Chondrocyte (in vitro differentiated cells): ENCODE measurements around the gene NDUFA8. TPM values are rescaled to one million over a fixed set of nuclear protein-coding genes. Genes with fewer than 3 reads are reported as not detected.
A peak's percentile ranks its signal among the peaks of the same experiment; 100 is the strongest.

ENCODE experiments used
- DNase-seq: peaks from one replicate; pipeline ENCODE4 v3.0.0; 2021; ENCODE audit warnings: mixed read lengths, low spot score
- H3K27ac Mint-ChIP-seq: one replicate; pipeline ENCODE4 v1.8.0; 2021; ENCODE audit warnings: mild to moderate bottlenecking, moderate library complexity, mixed read lengths; ENCODE audit not compliant: unreplicated experiment
- H3K27me3 Mint-ChIP-seq: 2 replicates; pipeline ENCODE4 v1.8.0; 2021; ENCODE audit warnings: low read depth, mixed read lengths
- H3K36me3 Mint-ChIP-seq: 2 replicates; pipeline ENCODE4 v1.8.0; 2021; ENCODE audit warnings: low read depth, mixed read lengths
- H3K4me1 Mint-ChIP-seq: 2 replicates; pipeline ENCODE4 v1.8.0; 2021; ENCODE audit warnings: low read depth, mild to moderate bottlenecking, mixed read lengths
- H3K4me3 Mint-ChIP-seq: one replicate; pipeline ENCODE4 v1.8.0; 2021; ENCODE audit warnings: mild to moderate bottlenecking, moderate library complexity, mixed read lengths; ENCODE audit not compliant: unreplicated experiment
- H3K9me3 Mint-ChIP-seq: 2 replicates; pipeline ENCODE4 v1.8.0; 2021; ENCODE audit warnings: low read depth, mixed read lengths
- total RNA-seq: library from RNA; stranded (reverse); gene quantifications from 3 replicates; pipeline ENCODE4 v1.2.1, GENCODE V29; 2021
- TF ChIP-seq, protein P1 (sequence below): fragments of 200-600 bp; sonication (generic); IDR thresholded peaks from 2 replicates; pipeline ENCODE4 v1.5.0; 2021; ENCODE audit warnings: antibody characterized with exemption, mild to moderate bottlenecking, moderate library complexity

NDUFA8 gene
- total RNA-seq, 1 donor from 2014 or later, result 47.9 TPM

GRCh38 chr9:122204491-122204890 is 44.9 kb upstream of the NDUFA8 start:
- peaks cover 33% of the 10 kb centered on the region for H3K4me1 Mint-ChIP-seq
- H3K4me3 Mint-ChIP-seq, result no peak overlapping the region
- no peak for DNase-seq
- H3K27me3 Mint-ChIP-seq, result peaks cover 13% of the 10 kb centered on the region
- no peak overlapping the region for H3K27ac Mint-ChIP-seq
- H3K36me3 Mint-ChIP-seq, result no peaks in the 10 kb centered on the region
- TF ChIP-seq, protein P1, sequence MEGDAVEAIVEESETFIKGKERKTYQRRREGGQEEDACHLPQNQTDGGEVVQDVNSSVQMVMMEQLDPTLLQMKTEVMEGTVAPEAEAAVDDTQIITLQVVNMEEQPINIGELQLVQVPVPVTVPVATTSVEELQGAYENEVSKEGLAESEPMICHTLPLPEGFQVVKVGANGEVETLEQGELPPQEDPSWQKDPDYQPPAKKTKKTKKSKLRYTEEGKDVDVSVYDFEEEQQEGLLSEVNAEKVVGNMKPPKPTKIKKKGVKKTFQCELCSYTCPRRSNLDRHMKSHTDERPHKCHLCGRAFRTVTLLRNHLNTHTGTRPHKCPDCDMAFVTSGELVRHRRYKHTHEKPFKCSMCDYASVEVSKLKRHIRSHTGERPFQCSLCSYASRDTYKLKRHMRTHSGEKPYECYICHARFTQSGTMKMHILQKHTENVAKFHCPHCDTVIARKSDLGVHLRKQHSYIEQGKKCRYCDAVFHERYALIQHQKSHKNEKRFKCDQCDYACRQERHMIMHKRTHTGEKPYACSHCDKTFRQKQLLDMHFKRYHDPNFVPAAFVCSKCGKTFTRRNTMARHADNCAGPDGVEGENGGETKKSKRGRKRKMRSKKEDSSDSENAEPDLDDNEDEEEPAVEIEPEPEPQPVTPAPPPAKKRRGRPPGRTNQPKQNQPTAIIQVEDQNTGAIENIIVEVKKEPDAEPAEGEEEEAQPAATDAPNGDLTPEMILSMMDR, result no peak
- no peaks in the 10 kb centered on the region for H3K9me3 Mint-ChIP-seq

GRCh38 chr9:122204055-122204454 is 44.5 kb upstream of the NDUFA8 start:
- no peak for DNase-seq
- no peak overlapping the region for H3K27ac Mint-ChIP-seq
- H3K36me3 Mint-ChIP-seq, result no peaks in the 10 kb centered on the region
- no peak overlapping the region for H3K4me3 Mint-ChIP-seq
- no peaks in the 10 kb centered on the region for H3K9me3 Mint-ChIP-seq
- peaks cover 33% of the 10 kb centered on the region for H3K4me1 Mint-ChIP-seq
- TF ChIP-seq, protein P1, result no peak
- peaks cover 12% of the 10 kb centered on the region for H3K27me3 Mint-ChIP-seq

DNA sequence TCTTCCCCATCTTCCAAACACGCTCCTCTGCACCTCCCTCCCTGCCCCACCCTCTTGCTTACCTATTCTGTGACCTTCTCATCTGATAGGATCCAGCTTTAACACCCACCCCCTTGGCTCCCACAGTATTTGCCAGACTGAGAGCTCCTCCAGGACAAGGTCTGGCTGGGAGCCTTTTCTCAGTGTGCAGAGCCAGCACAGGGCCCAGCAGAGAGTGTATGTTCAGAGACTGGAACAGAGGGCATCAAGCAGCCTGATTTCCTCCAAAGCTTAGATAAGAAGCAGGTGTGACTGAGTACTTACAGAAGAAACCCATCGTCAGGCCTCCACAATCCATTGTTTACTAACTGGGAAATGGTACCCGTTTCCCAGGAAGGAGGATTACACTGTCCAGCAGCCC is 42.5 kb upstream of the NDUFA8 start:
- Mint-ChIP-seq H3K9me3 (no peaks in the 10 kb centered on the region), H3K4me3 (no peak overlapping the region), H3K27me3 (peaks cover 18% of the 10 kb centered on the region), H3K27ac (no peak overlapping the region), H3K36me3 (no peaks in the 10 kb centered on the region), H3K4me1 (peaks cover 33% of the 10 kb centered on the region)
- TF ChIP-seq, protein P1, result no peak
- no peak for DNase-seq

DNA sequence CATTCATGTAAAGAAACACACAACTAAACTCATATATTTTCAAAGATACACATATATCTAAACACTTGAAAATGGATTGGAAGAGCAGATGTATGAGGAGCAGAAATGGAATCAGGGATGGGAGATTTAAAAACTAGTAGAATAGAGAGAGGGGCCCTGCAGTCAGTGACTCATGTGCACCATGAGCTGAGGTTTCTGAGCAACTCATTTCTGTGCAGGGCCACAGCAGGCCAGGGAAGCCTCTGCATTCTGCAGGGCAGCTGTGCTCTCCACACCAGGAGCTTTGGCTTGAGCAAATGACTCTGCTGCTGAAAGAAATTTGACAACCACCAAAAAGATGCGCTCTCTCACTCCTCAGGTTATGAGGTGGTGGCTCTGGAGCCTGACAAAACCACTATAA is 42.1 kb upstream of the NDUFA8 start:
- Mint-ChIP-seq H3K9me3 (no peaks in the 10 kb centered on the region), H3K27me3 (peaks cover 23% of the 10 kb centered on the region), H3K4me1 (peaks cover 28% of the 10 kb centered on the region), H3K27ac (no peak overlapping the region), H3K36me3 (no peaks in the 10 kb centered on the region), H3K4me3 (no peak overlapping the region)
- TF ChIP-seq, protein P1, result no peak
- no peak for DNase-seq

DNA sequence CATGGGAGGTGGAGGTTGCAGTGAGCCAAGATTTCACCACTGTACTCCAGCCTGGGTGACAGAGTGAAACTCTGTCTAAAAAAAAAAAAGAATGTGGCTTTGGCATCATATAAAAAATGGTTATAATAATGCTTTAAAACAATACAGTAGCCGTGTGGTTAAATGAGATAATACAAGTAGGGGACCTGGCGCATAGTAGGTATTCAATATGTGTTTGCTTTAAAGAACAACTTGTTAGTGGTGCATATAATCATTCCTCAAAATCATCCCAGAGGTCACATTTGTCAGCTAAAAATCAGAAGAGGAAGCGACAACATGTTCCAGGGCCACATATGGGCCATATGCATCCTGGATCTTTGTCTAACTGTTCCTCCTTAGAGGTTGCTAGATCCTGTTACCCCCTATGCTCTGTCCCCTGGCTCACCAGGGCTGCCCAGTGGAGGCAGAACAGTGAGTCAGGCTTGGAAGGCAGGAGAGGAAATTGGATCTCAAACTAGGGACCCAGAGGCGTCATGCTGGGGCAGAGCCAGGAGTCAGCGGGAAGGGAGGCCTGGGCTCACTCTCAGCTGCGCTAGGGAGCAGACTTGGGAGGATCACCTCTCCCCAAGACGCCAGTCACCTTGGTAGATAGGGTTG is 41.5 kb upstream of the NDUFA8 start:
- TF ChIP-seq, protein P1, result no peak
- DNase-seq, result no peak
- Mint-ChIP-seq H3K27me3 (peaks cover 24% of the 10 kb centered on the region), H3K9me3 (no peaks in the 10 kb centered on the region), H3K4me3 (no peak overlapping the region), H3K4me1 (peaks cover 22% of the 10 kb centered on the region), H3K27ac (peak overlapping the region; percentile 38), H3K36me3 (no peaks in the 10 kb centered on the region)
